ENCODE results near the gene TAS2R16.

Gene TAS2R16

DNA sequence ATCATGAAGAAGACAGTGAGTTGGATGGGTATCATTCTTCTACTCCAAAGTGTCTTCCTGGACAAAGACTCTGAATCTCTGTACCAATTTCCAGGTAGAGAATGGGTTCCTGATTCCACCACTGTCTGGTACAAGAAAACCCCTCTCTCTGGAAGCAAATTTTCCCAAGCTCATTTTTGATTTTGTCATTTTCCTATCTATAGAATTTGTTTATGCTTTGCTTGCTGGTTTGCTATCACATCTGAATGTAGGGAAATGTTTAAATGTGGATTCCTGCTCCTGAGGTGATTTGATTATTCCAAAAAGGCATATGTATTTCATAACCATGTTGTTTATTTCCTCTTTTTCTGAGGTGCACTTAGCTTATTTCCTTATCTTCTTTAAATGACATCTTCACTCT, at the start of gene TAS2R16:
Gene TAS2R16 (minus strand): TSS at position 101 of the 400 bp plus-strand sequence. CDS start 66 bp downstream, at position 35.
- no peak for DNase-seq

DNA sequence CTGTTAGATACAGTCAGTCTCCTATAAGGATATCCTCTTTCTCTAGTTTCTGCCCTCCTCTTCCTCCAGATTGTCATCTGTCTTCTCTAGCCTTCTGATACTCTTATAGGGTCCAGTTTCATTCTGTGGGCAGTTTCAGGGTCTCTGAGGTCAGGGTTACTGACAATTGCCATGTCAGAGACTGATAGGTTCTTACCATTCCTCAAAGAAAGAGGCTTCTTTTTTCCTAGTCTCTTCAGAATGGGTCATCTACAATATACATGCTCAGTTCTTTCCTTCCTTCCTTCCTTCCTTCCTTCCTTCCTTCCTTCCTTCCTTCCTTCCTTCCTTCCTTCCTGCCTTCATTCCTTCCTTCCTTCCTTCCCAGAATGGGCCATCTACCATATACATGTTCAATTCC, 48.1 kb upstream of the TAS2R16 start:
- no peak for DNase-seq

DNA sequence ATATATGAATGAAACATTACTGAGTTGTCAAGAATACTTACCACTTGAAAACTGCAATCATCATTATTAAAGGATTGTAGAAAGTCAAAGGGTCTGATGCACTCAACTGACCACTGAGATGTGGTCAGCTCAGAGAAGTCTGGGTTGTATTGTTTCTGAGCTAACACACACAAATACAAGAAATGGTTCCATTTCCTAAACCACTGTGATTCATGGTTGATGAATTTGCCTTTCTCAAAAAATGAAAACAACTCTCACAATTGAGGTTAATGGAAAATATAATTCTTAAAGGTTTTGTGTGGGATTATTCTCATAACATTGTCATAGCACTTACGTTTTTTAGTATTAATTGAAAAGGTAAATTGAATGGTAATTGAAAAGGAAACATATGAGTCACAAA, 45.6 kb upstream of the TAS2R16 start:
- no peak for DNase-seq

- DNase-seq = no peak
Observed at GRCh38 chr7:123039269-123039668, 43.8 kb upstream of the TAS2R16 start.

DNA sequence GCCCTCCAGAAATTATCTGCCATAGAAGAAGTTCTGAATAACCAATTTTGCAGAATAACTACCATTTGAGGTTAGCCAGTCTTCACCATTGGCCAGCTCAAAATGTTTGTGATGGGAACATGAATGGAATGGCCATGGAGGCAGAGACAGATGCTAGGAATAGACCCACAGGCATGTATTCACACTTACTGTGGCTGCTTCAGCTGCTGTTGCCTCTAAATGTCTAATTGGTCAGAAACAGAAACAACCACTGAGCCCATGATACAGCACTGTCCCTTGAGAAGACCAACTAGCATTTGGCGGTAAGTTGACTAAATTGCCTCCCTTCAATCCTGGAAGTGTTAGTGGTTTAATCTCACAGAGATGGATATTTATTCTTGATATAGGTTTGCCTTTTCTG, 38.6 kb upstream of the TAS2R16 start:
- DNase-seq = no peak

GRCh38 chr7:123030631-123031030, 35.1 kb upstream of the TAS2R16 start:
- DNase-seq = no peak

GRCh38 chr7:123028339-123028738, 32.8 kb upstream of the TAS2R16 start:
- DNase-seq = no peak

DNA sequence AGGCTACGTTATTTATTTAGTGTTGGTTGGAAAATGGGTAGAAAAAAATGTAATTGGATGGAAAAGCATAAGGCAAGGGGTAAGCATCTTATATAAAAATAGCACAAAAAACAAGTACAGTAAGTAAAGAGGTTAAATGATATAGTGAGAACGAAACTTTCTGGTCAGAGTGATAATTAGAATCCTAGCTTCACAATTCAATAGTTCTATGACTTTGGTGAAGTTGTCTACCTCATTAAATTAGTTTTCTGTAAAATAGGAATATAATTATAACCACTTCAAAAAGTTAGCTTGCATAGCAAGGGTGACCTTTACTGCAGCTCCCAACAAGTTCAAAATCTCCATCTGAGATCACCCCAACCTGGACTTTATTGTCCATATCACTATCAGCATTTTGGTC, 30.8 kb upstream of the TAS2R16 start:
- no peak for DNase-seq

- DNase-seq = no peak
Observed at GRCh38 chr7:123024989-123025758, 29.7 kb upstream of the TAS2R16 start.

- no peak for DNase-seq
Observed at GRCh38 chr7:123023126-123023525, 27.6 kb upstream of the TAS2R16 start.

- DNase-seq = no peak
Observed at GRCh38 chr7:123022576-123022975, 27.1 kb upstream of the TAS2R16 start.

DNA sequence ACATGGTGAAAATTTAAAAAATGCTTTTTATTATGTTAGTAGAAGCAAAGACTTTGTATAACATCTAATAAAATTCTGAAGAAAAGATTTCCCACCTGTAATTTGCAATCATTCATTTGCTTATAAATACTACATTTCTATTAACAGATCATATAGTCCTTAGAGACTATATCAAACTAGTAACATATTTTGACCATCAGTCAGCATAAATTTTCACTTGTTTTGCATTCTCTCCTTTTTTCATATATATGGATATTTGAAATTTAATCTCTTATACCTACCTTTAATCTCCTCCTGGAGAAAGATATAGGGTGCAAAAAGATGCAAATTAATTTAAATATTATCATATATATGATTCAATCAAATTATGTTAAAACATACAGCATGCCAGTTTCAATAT, 16.9 kb upstream of the TAS2R16 start:
- no peak for DNase-seq

DNA sequence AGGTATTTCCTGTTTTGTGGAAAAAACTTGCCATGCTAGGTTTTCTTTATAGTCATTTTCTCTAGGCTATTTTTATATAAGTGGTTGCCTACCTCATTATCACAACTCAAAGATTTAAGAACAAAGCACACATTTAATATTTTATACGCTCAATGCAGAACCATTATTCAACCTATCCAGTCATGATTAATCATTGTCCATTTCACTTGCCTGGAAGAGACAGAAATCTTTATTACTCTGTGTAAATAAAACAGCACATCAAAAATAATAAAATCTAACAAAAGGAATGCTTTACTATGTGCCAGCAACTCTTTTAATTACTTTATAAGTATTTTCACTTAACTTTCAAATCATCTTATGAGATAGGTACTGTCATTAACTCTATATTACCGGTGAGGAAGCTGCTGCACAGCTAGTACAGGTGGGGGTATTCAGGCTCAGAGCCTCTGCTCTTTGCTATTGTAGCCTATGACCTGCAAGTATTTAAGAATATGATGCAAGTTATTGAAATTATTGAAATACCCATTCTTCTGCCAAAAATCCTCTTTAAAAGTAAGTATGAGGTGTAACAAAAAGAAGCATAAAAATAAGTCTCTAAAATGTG, 16.4 kb upstream of the TAS2R16 start:
- no peak for DNase-seq

- DNase-seq = no peak
Observed at GRCh38 chr7:123004931-123005330, 9.4 kb upstream of the TAS2R16 start.

- no peak for DNase-seq
Observed at GRCh38 chr7:123003539-123004126, 8.1 kb upstream of the TAS2R16 start.

DNA sequence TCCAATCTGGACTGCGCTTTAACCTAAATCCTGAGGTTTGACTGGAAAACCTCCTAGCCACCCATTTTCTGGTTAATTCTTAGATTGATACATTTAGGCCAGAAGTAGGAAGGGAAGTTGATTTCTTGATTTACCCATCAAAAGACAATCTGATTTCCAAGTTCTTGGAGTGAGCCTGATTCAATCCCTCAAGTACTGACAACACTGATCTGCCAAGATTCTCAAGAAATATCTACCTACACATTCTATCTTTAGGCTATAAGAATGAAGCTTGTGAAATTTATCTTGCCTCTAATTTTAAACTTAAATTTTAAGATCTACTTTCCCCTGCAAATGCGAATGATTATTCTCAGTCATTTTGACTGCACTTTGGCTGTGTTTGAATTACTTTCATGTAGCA, 5.9 kb downstream of the TAS2R16 start:
- DNase-seq = no peak

- no peak for DNase-seq
Observed at GRCh38 chr7:122989041-122989440, 6.5 kb downstream of the TAS2R16 start.

DNA sequence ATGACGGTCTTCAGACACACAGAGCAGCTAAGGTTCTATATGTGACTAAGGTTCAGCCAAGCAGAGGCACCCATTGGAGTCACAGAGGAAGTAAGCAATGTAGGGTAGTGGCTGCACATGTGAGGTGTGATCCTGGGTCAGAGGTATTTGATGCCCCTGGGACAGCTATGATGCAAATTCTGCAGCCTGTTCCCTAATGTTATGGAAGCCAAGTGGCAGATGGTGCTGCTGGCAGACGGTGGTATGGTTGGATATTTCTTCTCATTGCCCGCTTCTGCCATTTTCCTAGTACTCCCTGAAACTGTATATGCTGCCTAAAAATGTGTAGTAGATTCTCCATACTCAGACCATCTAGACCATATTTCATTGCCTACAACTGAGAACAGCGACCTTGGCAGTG, 7.2 kb downstream of the TAS2R16 start:
- no peak for DNase-seq

GRCh38 chr7:122987463-122987862, 8.0 kb downstream of the TAS2R16 start:
- DNase-seq = no peak

DNA sequence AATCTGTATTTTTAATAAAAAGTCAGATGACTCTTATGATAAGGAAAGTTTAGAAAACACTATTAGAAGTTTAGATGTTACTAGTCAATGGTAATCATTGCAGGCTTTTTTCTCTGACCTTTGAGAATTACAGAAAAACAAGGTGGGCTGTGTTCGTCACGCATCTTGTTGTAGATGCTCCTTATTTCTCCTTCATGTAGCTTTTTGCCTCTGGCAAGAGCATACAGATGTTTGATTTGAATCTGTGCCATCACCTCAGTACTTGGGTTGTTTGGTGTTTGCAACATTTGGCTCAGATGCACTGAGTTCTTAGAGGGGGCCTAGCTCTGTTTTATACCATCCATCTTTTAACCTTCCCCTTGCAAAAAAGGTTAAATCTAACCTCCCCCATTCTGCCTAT, 11.5 kb downstream of the TAS2R16 start:
- no peak for DNase-seq

DNA sequence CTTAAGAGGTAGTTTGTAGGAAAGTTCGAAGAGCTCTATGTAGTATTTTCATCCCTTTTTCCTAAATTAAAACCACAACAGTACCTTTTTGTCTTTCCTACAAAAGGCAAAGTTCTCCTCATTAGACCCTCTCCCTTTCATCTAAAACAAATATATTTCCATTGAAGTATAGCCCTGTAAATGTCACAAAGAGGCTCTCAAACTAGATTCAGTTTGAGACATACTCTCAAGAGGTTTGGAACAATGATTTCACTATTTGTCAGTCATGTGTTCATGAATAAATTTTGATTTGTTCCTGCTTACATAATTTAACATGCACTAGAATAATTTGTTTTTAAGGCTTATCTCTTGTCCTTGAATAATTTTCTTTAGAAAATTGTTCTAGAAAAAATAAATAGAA, 12.2 kb downstream of the TAS2R16 start:
- DNase-seq = no peak

DNA sequence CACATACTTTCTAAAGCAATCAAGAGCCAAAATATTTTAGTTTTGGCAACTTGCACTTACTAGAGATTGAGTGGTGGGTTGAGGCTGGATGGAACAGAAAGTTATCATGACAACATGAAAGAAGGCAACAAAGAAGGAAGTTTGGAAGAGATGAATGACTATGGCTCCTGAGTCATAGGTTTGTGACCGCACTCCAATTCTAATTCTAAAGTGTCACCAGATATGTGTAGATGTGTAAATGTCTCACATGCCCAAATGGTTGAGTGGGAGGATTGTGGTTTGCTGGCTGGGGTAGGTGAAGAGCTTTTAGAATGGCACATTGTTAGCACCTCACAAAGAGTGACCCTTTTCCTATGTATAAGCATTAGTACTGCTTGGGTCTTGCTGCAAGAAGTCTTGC, 20.2 kb downstream of the TAS2R16 start:
- DNase-seq = no peak

GRCh38 chr7:122974229-122974628, 21.3 kb downstream of the TAS2R16 start:
- DNase-seq = no peak

DNA sequence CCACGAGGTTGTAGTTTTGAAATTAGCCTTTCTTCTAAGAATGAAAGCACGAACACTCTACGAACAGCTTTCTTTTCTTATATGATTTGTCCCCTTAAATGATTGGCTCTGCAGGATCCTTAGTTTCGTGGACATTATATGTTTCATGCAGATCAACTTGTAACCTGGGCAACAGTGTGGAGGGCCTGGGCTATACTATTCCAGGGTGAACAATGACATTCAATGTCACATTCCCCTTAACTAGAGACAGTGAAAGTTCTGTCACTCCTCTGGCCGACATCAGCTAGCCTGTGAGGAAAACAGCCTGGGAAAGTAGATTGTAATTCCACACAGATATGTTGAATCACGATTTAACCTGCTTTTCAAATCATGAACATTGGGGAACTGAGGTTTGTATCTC, 23.4 kb downstream of the TAS2R16 start:
- no peak for DNase-seq

Measured in NCI-H748 treated with DMSO at 0.1 percent for 48 hours (cell line).